Heart left ventricle (tissue), 13 donors: ENCODE measurements around the gene GCSAM.

Experiments
- POLR2A ChIP-seq, 2 donors: fragments of 450-650 bp; IDR thresholded peaks; one replicate each; pipeline ENCODE4 v1.6.1; 2017; ENCODE audit warnings: antibody characterized with exemption in 2 of 2, mild to moderate bottlenecking in 2 of 2, moderate library complexity in 2 of 2
- TF ChIP-seq, protein P1 (sequence below), 12 donors: fragments of 200-600 bp; sonication (generic) in 4 of 12; IDR thresholded peaks; one replicate each; pipeline versions ENCODE4 v1.5.0 to v1.8.0; 2018 to 2022; ENCODE audit warnings: antibody characterized with exemption in 12 of 12, mild to moderate bottlenecking in 5 of 12
- donor health status: ischemic (EF 13 %, LVEDD 7.1; RV severe dilation, severe dysfunction).
- donor health status: DM: no; HTN: yes; CAD: no.
- donor health status: DM: no; HTN: no; CAD: no.
- donor health status: ischemic (EF 25% LVEDD 6.9; RV normal size, moderate dysfunction).
- donor health status: ischemic (EF 25% LVEDD 5.7; RV mildly dilated, moderate dysfunction).
- donor health status: ischemic (EF 35%, LVEDD 5.7; RV mildly dilated, moderate dysfunction).
- donor health status: nonischemic (EF 11% LVEDD 7.7; RV severe dilation, severe dysfunction).
- donor health status: DM: yes; HTN: yes; CAD: no.
- donor health status: PGD.
- donor health status: ischemic (EF 29% LVEDD 5.4; RV normal size, mild dysfunction).
- donor health status: nonischemic (EF 23%, LVEDD 6.1; RV moderate dilation, normal function).

DNA sequence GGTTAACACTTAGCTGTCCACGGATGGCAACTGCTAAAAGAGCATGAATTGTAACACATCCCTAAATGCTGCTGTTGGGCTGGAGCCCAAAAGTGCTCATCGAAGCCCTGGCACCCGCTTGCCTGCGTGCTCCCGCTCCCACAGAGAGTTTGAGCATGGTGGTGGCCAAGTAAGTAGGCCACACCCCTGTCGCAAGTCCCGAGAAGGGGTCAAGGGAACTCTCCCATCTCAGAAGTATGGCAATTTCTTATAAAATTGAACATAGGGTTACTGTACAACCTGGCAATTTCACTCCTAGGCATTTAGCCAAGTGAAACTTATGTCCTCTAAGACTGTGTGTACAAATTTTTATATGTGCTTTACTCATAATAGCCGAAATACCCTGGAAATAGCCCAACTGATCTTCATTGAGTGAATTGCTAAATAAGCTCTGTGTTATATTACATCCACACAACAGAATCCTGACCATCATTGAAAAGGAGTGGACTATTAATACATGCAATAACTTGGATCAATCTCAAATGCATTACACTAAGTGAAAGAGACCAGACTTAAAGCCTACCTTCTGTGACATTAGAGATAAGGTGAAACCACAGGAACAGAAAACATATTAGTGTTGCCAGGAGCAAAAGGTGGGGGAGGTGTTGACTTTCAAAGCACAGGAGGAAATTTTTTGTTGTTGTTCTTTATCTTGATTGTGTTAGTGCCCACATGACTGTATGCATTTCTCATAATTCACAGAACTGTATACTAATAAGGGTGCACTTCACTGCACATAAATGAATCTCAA, 1.5 kb upstream of the GCSAM start:
- TF ChIP-seq, protein P1, sequence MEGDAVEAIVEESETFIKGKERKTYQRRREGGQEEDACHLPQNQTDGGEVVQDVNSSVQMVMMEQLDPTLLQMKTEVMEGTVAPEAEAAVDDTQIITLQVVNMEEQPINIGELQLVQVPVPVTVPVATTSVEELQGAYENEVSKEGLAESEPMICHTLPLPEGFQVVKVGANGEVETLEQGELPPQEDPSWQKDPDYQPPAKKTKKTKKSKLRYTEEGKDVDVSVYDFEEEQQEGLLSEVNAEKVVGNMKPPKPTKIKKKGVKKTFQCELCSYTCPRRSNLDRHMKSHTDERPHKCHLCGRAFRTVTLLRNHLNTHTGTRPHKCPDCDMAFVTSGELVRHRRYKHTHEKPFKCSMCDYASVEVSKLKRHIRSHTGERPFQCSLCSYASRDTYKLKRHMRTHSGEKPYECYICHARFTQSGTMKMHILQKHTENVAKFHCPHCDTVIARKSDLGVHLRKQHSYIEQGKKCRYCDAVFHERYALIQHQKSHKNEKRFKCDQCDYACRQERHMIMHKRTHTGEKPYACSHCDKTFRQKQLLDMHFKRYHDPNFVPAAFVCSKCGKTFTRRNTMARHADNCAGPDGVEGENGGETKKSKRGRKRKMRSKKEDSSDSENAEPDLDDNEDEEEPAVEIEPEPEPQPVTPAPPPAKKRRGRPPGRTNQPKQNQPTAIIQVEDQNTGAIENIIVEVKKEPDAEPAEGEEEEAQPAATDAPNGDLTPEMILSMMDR (IDR thresholded peaks at IDR 0.05) = no peak
- TF ChIP-seq POLR2A (IDR thresholded peaks at IDR 0.05) = no peak
